Gastroesophageal sphincter (tissue), 4 donors: ENCODE measurements around the gene INPP5E. TPM values are rescaled to one million over a fixed set of nuclear protein-coding genes. Genes with fewer than 3 reads are reported as not detected.

Experiments used
- total RNA-seq, 4 donors: library from RNA; depleted of rRNA; stranded (reverse); fragments of >200 nt; gene quantifications; one replicate each; pipeline ENCODE4 v1.1.0, GENCODE V29; 2016

INPP5E gene
- total RNA-seq, 4 donors from 2014 or later = 7.2 to 13.1 (median 10.0) TPM

Other genes starting within 250 kb of the INPP5E start
- gene LHX3, start 234.7 kb downstream of the INPP5E start, total RNA-seq = not detected
- gene QSOX2, start 194.0 kb downstream of the INPP5E start, total RNA-seq = 1 to 10 TPM; 3.4 to 7.2 (median 5.2) TPM
- not detected for gene CCDC187, start 135.8 kb downstream of the INPP5E start, total RNA-seq
- gene GPSM1, start 112.3 kb downstream of the INPP5E start, total RNA-seq = 10 to 100 TPM in 3 of 4 donors, 1 to 10 TPM in 1; 10.0 to 14.9 (median 13.0) TPM
- 10 to 100 TPM in 3 of 4 donors, 1 to 10 TPM in 1; 8.4 to 23.7 (median 15.7) TPM for gene DNLZ, start 76.1 kb downstream of the INPP5E start, total RNA-seq
- 1 to 10 TPM; 1.3 to 2.3 (median 1.8) TPM for gene CARD9, start 66.2 kb downstream of the INPP5E start, total RNA-seq
- gene SNAPC4, start 39.7 kb downstream of the INPP5E start, total RNA-seq = 1 to 10 TPM; 3.5 to 8.4 (median 5.5) TPM
- gene ENTR1, start 29.2 kb downstream of the INPP5E start, total RNA-seq = 10 to 100 TPM; 26.3 to 55.1 (median 44.0) TPM
- gene PMPCA, start 29.2 kb downstream of the INPP5E start, total RNA-seq = 10 to 100 TPM; 36.4 to 59.3 (median 39.8) TPM
- gene SEC16A, start 43.2 kb upstream of the INPP5E start, total RNA-seq = 10 to 100 TPM; 35.5 to 71.0 (median 50.5) TPM
- gene NOTCH1, start 106.2 kb upstream of the INPP5E start, total RNA-seq = 10 to 100 TPM; 31.1 to 72.1 (median 44.0) TPM
- gene EGFL7, start 223.1 kb upstream of the INPP5E start, total RNA-seq = 10 to 100 TPM; 38.8 to 81.0 (median 56.4) TPM
- 10 to 100 TPM; 28.8 to 43.6 (median 38.4) TPM for gene AGPAT2, start 247.6 kb upstream of the INPP5E start, total RNA-seq